ENCODE results near the gene ATRX. TPM values are rescaled to one million over a fixed set of nuclear protein-coding genes. Genes with fewer than 3 reads are reported as not detected.

Gene ATRX
- total RNA-seq, 1 donor from 2014 or later = 37.6 TPM

- FAIRE-seq (no peak), DNase-seq (ENCODE audit: low read depth) (no peak)
- H3K4me3 ChIP-seq (ENCODE audit: low read depth, low read length) = no peak overlapping the region
- no peaks in the 10 kb centered on the region for H3K36me3 ChIP-seq (ENCODE audit: control insufficient read depth, insufficient read depth, low read length)
- H3K27me3 ChIP-seq (ENCODE audit: control insufficient read depth, insufficient read depth, low read length) = no peaks in the 10 kb centered on the region
- TF ChIP-seq, protein P1, sequence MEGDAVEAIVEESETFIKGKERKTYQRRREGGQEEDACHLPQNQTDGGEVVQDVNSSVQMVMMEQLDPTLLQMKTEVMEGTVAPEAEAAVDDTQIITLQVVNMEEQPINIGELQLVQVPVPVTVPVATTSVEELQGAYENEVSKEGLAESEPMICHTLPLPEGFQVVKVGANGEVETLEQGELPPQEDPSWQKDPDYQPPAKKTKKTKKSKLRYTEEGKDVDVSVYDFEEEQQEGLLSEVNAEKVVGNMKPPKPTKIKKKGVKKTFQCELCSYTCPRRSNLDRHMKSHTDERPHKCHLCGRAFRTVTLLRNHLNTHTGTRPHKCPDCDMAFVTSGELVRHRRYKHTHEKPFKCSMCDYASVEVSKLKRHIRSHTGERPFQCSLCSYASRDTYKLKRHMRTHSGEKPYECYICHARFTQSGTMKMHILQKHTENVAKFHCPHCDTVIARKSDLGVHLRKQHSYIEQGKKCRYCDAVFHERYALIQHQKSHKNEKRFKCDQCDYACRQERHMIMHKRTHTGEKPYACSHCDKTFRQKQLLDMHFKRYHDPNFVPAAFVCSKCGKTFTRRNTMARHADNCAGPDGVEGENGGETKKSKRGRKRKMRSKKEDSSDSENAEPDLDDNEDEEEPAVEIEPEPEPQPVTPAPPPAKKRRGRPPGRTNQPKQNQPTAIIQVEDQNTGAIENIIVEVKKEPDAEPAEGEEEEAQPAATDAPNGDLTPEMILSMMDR (IDR thresholded peaks at IDR 0.05; ENCODE audit: insufficient read depth, low read length, severe bottlenecking) = no peak
These were observed 133.9 kb downstream of the ATRX start for GRCh38 chrX:77652095-77652494.

DNA sequence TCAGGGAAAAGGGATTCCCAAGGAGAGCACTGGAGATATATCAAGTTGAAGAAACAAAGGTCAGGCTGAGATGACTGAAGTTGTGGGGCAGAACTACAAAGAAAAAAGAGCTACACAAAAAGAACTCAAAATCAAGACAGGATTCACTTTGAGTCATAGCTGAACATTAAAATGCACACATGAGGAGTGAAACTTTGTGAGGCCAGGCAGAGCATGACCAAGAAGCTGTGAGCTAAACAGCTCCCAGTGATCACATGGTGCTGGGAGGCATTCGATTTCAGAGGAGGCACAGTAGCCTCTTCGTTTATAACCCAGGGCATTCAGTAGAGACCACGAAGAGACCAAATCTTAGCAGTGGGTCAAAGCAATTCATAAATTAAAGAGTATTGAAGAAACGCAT lies 145.3 kb downstream of the ATRX start:
- no peak for FAIRE-seq
- no peaks in the 10 kb centered on the region for H3K27me3 ChIP-seq (ENCODE audit: control insufficient read depth, insufficient read depth, low read length)
- H3K36me3 ChIP-seq (ENCODE audit: control insufficient read depth, insufficient read depth, low read length) = no peaks in the 10 kb centered on the region
- H3K4me3 ChIP-seq (ENCODE audit: low read depth, low read length) = no peak overlapping the region
- TF ChIP-seq, protein P1 (IDR thresholded peaks at IDR 0.05; ENCODE audit: insufficient read depth, low read length, severe bottlenecking) = no peak
- no peak for DNase-seq (ENCODE audit: low read depth)

DNA sequence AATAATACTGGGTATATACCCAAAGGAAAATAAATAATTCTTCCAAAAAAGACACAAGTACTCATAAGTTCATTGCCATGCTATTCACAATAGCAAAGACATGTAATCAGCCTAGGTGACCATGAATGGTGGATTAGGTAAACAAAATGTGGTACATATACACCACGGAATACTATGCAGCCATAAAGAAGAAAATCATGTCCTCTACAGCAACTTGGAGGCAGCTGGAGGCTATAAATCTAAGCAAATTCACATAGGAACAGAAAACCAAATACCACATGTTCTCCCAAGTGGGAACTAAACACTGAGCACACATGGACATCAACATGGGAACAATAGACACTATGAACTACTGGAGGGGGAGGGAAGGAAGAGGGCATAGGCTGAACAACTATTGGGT lies 146.2 kb downstream of the ATRX start:
- FAIRE-seq = no peak
- no peaks in the 10 kb centered on the region for H3K36me3 ChIP-seq (ENCODE audit: control insufficient read depth, insufficient read depth, low read length)
- H3K27me3 ChIP-seq (ENCODE audit: control insufficient read depth, insufficient read depth, low read length) = no peaks in the 10 kb centered on the region
- no peak for DNase-seq (ENCODE audit: low read depth)
- H3K4me3 ChIP-seq (ENCODE audit: low read depth, low read length) = no peak overlapping the region
- TF ChIP-seq, protein P1 (IDR thresholded peaks at IDR 0.05; ENCODE audit: insufficient read depth, low read length, severe bottlenecking) = no peak

GRCh38 chrX:77638397-77638796 lies 147.6 kb downstream of the ATRX start:
- Histone ChIP-seq H3K36me3 (ENCODE audit: control insufficient read depth, insufficient read depth, low read length) (no peaks in the 10 kb centered on the region), H3K4me3 (ENCODE audit: low read depth, low read length) (no peak overlapping the region), H3K27me3 (ENCODE audit: control insufficient read depth, insufficient read depth, low read length) (no peaks in the 10 kb centered on the region)
- TF ChIP-seq, protein P1 (IDR thresholded peaks at IDR 0.05; ENCODE audit: insufficient read depth, low read length, severe bottlenecking) = no peak
- FAIRE-seq (no peak), DNase-seq (ENCODE audit: low read depth) (no peak)

DNA sequence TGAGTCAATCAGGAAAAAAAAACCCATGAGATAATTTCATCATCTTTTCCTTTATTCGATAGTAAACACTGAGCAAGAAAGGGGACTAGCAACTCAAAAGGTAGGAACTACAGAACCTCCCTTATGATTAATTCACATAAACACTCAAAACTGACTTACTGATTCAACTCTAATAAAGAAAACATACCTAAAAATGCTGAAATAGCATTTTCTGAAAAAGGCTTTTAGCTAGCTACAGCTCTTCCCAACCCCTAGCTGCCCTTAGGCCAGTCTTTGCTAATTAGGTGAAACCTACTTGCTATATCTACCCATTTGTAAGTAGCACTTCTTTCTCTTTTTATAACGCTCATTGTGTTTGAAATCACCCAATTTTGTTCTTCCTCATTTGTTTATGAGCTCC lies 150.6 kb downstream of the ATRX start:
- no peaks in the 10 kb centered on the region for H3K36me3 ChIP-seq (ENCODE audit: control insufficient read depth, insufficient read depth, low read length)
- TF ChIP-seq, protein P1 (IDR thresholded peaks at IDR 0.05; ENCODE audit: insufficient read depth, low read length, severe bottlenecking) = no peak

DNA sequence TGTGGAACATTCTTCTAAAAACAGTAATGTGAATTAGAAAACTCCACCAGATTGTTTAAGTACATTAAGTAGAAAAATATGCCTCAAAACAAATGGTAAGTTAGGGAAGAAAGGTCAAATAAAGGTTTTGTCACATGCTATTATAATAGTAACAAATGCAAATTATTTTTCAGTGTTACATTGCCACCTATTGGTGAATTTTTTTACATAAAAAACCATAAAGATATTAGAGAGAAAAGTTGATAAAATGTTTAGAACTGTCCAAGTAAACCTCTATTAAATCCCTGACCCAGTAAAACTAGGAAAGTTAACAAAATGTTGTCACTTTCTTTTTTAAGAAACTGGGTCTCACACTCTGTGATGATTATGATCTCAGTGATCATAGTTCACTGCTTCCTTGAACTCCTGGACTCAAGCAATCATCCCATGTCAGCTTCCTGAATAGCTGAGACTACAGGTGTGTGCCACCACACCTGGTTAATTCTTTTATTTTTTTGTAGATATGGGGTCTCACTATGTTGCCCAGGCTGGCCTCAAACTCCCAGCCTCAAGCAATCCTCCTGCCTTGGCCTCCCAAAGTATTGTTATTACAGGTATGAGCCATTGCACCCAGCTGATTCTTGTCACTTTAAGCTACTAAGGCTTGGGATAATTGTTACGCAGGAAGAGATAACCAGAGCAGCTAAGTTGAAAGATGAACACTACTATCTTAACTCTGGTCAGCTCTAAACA lies 157.6 kb downstream of the ATRX start:
- FAIRE-seq (no peak), DNase-seq (ENCODE audit: low read depth) (peak; percentile 1)
- H3K27me3 ChIP-seq (ENCODE audit: control insufficient read depth, insufficient read depth, low read length) = no peaks in the 10 kb centered on the region
- no peaks in the 10 kb centered on the region for H3K36me3 ChIP-seq (ENCODE audit: control insufficient read depth, insufficient read depth, low read length)
- TF ChIP-seq, protein P1 (IDR thresholded peaks at IDR 0.05; ENCODE audit: insufficient read depth, low read length, severe bottlenecking) = no peak
- H3K4me3 ChIP-seq (ENCODE audit: low read depth, low read length) = no peak overlapping the region

More for the DNA sequence above, 150.6 kb downstream of the ATRX start:
- no peak overlapping the region for H3K4me3 ChIP-seq (ENCODE audit: low read depth, low read length)
- H3K27me3 ChIP-seq (ENCODE audit: control insufficient read depth, insufficient read depth, low read length) = no peaks in the 10 kb centered on the region
- DNase-seq (ENCODE audit: low read depth) (no peak), FAIRE-seq (no peak)
